SKM-1 treated with dmso at 0.1 percent for 144 hours (cell line): Measurements from ENCODE around the gene FOXRED2.
A peak's percentile ranks its signal among the peaks of the same experiment; 100 is the strongest.
"Not testable (repeated sequence)": the region's sequence is repeated elsewhere in the genome, so short reads cannot be mapped to it uniquely, and the experiment has no call there.

Experiments
- DNase-seq: peaks from one replicate; lab custom pipeline; 2025; ENCODE audit not compliant: unreplicated experiment; lab: John Stamatoyannopoulos, UW

The FOXRED2 gene

GRCh38 chr22:36506637-36507517 lies at the start of gene FOXRED2:
Gene FOXRED2 (minus strand): TSS chr22:36507040. CDS start chr22:36506422, 618 bp downstream.
- peak; percentile 70 for DNase-seq

GRCh38 chr22:36554098-36554497 lies 47.3 kb upstream of the FOXRED2 start:
- no peak for DNase-seq

- DNase-seq: peak; percentile 87
Observed at GRCh38 chr22:36552289-36552688, 45.4 kb upstream of the FOXRED2 start.

- no peak for DNase-seq
Observed at GRCh38 chr22:36550701-36551495, 44.1 kb upstream of the FOXRED2 start.

GRCh38 chr22:36549033-36549432 lies 42.2 kb upstream of the FOXRED2 start:
- DNase-seq: no peak

- no peak for DNase-seq
Observed at GRCh38 chr22:36548606-36549005, 41.8 kb upstream of the FOXRED2 start.

- DNase-seq: no peak
Observed at GRCh38 chr22:36546932-36547331, 40.1 kb upstream of the FOXRED2 start.

- DNase-seq: peak; percentile 82
Observed at GRCh38 chr22:36546092-36546804, 39.4 kb upstream of the FOXRED2 start.

- no peak for DNase-seq
Observed at GRCh38 chr22:36544107-36544620, 37.3 kb upstream of the FOXRED2 start.

GRCh38 chr22:36541831-36542411 lies 35.1 kb upstream of the FOXRED2 start:
- DNase-seq: no peak

- no peak for DNase-seq
Observed at GRCh38 chr22:36540867-36541642, 34.2 kb upstream of the FOXRED2 start.

- DNase-seq: no peak
Observed at GRCh38 chr22:36538529-36538928, 31.7 kb upstream of the FOXRED2 start.

- no peak for DNase-seq
Observed at GRCh38 chr22:36536717-36537116, 29.9 kb upstream of the FOXRED2 start.

GRCh38 chr22:36533320-36533719 lies 26.5 kb upstream of the FOXRED2 start:
- DNase-seq: not testable (repeated sequence)

- DNase-seq: no peak
Observed at GRCh38 chr22:36532466-36532865, 25.6 kb upstream of the FOXRED2 start.

GRCh38 chr22:36528795-36529751 lies 22.2 kb upstream of the FOXRED2 start, which contains the start of gene EIF3D:
Gene EIF3D (minus strand): TSS chr22:36529166. CDS start chr22:36526121, 3,045 bp downstream.
- peak; percentile 99 for DNase-seq

- DNase-seq: no peak
Observed at GRCh38 chr22:36528341-36528740, 21.5 kb upstream of the FOXRED2 start.

- no peak for DNase-seq
Observed at GRCh38 chr22:36522662-36523061, 15.8 kb upstream of the FOXRED2 start.

- DNase-seq: no peak
Observed at GRCh38 chr22:36520423-36520822, 13.6 kb upstream of the FOXRED2 start.
